Stimulated activated CD8-positive, alpha-beta memory T cell treated with anti-CD3 and anti-CD28 coated beads, Interleukin-7, amount 100 ng/mL, for 24 hours (primary cell): ENCODE results near the gene LBH.
"Not testable (repeated sequence)": the region's sequence is repeated elsewhere in the genome, so short reads cannot be mapped to it uniquely, and the experiment has no call there.

Experiments
- DNase-seq: peaks from one replicate; pipeline ENCODE4 v3.0.0-alpha.2; 2020; ENCODE audit warnings: low read depth

The LBH gene

GRCh38 chr2:30257266-30258214 is 26.2 kb downstream of the LBH start:
- no peak for DNase-seq

DNA sequence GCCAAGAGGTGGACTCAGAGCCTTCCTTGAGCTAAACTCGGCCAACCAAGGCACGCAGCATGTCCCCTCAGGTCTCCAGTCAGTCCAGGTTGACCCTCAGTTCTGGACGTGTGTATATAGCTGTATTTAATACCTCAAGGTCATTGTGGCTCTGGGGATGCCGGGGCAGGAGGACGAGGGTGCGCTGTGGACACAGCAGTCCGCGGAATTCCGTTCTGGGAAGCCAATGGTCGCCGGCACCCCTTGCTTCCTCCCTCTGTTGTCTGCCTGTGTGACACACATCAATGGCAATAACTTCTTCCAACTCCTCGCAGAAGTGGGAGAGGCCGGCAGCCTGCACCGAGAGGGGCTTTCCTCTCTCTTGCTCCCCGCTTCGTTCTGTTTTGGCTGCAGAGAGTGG is 27.7 kb downstream of the LBH start:
- no peak for DNase-seq

DNA sequence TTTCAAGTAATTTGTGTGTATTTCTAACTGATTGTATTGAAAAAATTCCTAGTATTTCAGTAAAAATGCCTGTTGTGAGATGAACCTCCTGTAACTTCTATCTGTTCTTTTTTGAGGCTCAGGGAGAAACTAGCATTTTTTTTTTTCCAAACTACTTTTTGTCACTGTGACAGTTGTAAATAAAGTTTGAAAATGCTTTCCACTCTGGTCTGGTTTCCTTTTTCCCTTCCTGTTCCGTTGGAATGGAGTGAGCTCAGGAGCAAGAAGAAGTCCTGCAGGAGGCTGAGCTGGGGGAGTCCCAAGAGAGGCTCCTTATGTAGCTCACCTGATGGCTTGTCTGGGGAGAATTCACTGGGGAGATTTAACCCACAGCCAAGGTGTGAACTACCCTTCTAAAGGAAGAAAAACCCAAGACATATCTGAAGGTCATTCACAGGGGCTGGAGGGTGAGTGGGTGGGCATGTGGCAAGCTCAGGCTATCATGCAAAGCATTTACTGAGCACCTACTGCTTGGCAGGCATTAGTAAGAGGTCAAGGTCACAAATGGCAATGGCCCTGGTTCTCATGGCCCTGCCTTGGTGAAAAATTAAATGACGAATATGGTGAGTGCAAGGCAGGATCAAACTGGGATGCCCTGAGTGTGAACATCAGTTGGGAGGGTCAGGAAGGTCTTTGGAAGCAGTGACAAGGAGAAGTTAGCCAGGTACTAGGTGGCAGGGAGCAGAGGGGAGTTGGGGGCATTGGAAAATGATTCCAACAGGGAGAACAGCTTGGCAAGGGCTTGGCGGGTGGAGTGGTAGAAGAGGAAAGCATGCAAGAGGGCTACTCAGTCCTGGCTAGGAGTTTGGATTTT is 28.7 kb downstream of the LBH start:
- no peak for DNase-seq

- no peak for DNase-seq
Measured at GRCh38 chr2:30260941-30261340, 29.6 kb downstream of the LBH start.

- no peak for DNase-seq
Measured at GRCh38 chr2:30261695-30262211, 30.4 kb downstream of the LBH start.

- no peak for DNase-seq
Measured at GRCh38 chr2:30262716-30263309, 31.5 kb downstream of the LBH start.

DNA sequence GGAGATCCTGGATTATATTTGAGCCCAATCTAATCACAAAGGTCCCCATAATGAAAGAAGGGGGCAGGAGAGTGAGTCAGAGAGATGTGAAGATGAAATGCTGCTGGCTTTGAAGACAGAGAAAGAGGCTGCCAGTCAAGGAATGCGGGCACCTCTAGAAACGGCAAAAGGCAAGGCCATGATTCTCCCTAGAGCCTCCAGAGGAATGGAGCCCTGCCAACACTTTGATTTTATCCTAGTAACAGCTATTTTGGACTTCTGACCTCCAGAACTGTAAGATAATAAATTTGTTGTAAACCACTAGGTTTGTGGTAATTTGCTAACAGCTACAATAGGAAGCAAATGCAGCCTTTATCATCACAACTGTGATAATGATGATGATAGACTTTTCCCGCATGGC is 32.9 kb downstream of the LBH start:
- DNase-seq: no peak

DNA sequence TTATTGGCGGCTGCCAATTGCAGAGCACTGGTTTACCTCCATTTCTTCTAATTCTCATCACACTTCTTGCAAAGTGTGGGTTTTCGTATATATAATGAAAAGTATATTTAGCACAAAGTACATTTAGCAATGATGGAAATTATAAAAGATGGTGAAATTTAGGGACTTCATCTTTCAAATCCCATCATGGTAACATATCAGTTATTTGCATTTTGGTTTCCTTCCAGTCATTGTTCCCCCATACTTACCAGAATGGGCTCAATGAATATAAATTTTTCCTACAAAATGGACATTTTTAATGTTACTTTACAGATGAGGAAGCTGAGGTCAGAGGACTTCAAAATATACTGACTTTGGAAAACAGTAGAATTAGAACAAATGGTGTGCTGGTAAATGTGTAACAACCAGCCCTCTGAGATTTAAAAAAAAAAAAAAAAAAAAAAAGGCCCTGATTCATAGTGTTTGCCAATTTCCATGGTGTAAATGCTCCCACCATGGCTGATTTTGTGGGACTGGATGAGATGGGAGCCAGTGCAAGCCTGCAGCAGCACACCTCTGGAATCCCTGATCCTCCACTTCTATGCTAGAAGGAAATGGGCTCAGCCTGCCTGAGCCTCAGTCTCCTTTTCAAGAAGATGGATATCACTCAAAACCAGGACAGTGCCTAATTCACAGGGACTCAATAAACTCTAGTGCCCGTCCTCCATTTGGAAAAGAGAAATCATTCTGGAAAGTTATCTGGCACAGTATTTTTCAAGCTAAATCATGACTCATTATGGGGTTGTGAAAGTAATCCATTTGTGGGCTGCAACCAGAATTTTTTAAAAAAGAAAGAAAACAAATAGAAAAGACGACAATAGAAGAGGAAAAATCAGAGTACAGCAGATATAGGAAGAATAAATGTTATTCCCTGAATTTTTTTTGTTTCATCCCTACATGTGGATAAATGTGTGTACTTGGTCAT is 34.0 kb downstream of the LBH start:
- no peak for DNase-seq

DNA sequence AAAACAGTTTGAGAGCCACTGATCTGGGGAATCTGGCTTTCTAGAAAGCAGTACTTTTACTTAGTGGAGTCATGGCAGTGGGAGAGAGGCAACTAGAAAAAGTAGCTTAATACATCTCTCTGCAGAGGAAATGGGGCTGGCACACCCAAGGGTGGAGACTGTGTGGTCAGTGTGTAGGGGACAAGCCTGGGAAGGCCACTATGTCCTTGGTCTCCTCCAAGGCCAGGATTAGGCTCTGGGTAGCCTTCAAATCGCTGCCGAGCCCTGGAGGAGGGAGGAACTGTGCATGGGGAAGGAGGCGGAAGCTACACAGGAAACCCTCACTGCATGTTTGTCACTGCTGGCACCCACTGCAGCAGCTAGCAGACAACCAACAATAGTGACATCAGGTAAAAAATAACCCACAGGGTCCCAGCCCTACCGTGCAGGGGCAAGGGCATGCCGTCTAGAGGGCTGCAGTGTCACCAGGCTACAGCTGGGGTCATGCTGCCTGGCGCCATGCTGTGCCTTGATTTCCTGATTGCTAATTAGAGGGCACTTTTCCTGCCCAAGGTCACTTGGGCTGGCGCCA is 34.8 kb downstream of the LBH start:
- DNase-seq: peak; percentile 18

GRCh38 chr2:30266705-30267104 is 35.4 kb downstream of the LBH start:
- DNase-seq: no peak

- DNase-seq: peak; percentile 22
Measured at GRCh38 chr2:30267161-30267975, 36.0 kb downstream of the LBH start.

DNA sequence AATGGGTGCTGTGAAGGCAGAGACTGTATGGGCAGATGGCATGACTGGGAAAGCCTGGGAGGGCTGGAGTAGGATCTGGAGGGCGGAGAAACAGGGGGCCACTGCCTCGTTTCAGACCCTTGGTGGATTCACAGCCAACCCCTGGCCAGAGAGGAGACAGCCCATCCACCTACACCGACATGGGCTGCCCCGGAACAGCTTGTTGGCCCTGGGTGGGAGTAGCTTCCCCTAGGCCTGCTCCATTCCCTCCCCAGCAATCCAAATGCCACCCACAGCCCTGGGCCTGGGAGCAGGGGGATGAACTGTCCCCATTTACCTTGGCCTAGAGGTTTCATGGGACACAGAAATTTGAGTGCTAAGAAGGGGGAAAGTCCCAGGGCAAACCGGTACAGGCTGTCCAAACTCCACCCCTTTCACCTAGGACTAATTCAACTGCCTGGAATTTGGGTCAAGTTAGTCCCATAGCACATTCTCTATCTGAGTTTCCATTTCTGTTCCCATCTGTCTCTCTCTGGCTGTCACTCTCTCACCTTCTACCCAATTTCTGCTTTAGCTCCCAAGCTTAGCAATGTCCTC is 37.0 kb downstream of the LBH start:
- DNase-seq: no peak

DNA sequence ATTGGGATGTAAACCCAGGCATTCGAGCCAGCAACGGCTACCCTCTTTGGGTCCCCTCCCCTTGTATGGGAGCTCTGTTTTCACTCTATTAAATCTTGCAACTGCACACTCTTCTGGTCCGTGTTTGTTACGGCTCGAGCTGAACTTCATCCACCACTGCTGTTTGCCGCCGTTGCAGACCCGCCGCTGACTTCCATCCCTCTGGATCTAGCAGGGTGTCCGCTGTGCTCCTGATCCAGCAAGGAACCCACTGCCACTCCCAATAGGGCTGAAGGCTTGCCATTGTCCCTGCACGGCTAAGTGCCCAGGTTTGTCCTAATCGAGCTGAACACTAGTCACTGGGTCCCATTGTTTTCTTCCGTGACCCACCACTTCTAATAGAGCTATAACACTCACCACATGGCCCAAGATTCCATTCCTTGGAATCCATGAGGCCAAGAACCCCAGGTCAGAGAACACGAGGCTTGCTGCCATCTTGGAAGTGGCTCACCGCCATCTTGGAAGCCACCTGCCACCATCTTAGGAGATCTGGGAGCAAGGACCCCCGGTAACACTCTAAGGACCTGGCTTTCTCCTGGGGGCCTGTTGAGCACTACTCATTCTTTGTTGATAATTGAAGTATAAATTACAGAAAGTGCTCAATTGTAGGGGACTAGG is 37.9 kb downstream of the LBH start:
- DNase-seq: not testable (repeated sequence)

- no peak for DNase-seq
Measured at GRCh38 chr2:30269771-30270145, 38.4 kb downstream of the LBH start.

DNA sequence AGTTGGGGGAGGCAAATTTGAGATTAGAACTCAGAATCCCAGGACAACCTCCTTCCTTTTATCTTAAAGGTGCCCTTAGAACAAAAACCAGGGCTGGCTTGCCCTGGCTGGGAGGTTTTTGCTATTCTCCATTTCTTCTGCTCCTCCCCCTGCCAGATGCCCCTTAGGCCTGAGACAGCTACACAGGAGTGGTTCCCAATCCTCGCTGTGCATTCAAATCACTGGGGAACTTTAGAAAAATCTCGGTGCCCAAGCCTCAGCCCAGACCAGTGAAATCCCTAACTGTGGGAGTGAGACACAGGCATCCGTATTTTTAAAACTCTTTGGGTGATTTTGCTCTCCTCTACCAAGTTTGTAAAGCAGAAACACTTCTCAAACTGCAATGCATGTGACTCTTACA is 38.8 kb downstream of the LBH start:
- no peak for DNase-seq

DNA sequence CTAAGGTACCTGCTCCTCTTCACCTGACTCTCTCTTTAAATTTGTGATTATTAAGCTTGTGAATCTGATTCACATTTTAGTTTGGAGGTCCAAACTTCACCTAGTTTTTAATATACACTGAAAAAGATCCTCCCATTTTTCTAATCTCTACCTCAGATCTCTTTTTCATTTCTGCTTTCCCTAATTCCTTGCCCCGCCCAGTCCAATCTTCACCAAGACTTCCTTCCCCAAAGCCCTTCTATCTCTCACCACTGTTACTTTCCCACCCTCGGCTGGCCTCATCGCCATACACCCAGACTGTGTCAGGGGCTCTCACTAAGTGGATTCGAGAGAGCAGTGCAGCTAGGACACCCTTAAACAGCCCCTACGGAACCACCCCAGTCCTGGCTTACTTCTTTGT is 40.0 kb downstream of the LBH start:
- no peak for DNase-seq

- DNase-seq: no peak
Measured at GRCh38 chr2:30272286-30272685, 41.0 kb downstream of the LBH start.

DNA sequence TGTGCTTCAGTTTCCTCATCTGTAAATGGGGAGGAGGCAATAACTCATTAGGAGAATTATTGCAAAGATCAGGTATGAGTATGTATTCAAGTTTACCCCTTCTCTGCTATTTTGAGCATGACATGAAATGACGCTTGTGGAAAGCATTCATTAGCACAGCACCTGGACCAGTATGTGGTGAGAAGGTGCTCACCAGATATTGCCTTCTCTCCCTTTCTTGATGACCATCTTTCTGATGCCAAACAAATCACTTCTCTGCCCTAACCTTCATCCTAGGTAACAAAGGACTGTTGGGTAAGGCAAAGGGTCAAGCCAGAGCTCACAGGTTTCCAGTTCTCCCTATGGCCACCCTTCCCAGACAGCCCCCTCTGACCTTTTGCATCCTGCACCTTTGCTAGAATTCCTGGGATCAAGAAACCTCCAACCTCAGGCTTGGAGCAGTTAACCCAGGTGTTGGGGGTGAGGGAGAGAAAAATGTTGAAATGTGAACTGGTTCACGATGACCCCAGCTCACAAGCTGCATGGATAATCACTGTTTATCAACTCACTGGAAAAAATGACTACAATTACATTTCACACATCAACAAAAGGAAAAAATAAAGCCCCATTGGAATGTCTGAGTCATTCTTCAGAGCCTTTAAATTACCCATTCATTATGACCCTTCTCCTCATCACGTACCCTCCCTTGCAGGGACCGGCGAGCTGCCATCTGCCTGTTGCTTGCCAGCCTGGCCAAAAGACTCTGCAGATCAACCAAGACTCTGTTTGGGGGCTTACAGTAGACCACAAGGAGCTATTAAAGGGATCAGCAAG is 41.6 kb downstream of the LBH start:
- DNase-seq: no peak
